Measurements from ENCODE around the gene OSGIN1. TPM values are rescaled to one million over a fixed set of nuclear protein-coding genes. Genes with fewer than 3 reads are reported as not detected.

Gene OSGIN1
- polyA plus RNA-seq, 1 donor from 2014 or later, result 2.1 TPM

DNA sequence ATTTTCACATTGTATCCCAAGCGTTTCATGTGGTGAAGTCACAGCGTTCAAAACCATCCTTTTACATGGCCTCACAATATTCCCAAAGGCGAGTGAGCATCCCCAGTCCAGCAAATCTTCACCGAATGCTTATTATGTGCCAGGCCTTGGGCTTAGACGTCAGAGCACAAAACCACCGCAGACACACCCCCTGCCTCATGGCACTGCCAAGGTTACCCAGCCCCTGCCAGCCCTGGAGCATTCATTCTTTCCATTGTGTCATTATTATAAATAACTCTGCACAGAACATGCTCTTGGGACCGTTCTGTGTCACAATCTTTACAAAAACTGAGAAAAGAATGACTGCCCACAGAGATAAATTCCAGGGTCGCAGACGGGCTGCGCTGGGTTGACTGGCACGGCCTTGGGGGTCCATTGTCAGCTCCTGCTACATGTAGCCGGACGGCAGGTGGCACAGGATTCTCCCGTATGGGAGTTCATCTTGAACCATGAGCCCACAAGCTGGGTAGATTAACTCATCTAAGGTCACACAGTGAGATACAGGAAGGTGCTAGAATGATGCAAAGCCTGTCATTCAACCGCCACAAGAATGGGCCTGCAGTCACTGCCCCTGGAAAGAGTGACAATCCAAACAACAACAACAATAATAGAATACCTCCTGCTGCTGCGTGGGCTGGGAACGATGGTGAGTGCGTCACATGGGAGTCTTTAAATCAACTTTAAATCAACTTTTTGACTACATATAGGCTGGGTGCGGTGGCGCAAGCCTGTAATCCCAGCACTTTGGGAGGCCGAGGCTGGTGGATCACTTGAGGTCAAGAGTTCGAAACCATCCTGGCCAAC, 10.5 kb downstream of the OSGIN1 start:
- Histone ChIP-seq H4K20me1 (ENCODE audit: insufficient read depth) (no peaks in the 10 kb centered on the region), H3K36me3 (ENCODE audit: insufficient read depth, low read length) (no peaks in the 10 kb centered on the region), H3K4me2 (ENCODE audit: low read length) (no peak overlapping the region), H3K9me2 (ENCODE audit: insufficient read depth, low read length) (no peaks in the 10 kb centered on the region), H3K79me2 (replicated peaks; ENCODE audit: insufficient read depth, low read length) (no peaks in the 10 kb centered on the region), H3K9ac (ENCODE audit: low read length) (no peak overlapping the region), H3K27ac (ENCODE audit: low read length) (no peak overlapping the region), H3K4me3 (ENCODE audit: low read length) (no peak overlapping the region), H3K9me3 (ENCODE audit: low read length) (no peaks in the 10 kb centered on the region), H2AFZ (ENCODE audit: low read depth, low read length) (no peak overlapping the region), H3F3A (ENCODE audit: insufficient read depth, low read length, poor library complexity, severe bottlenecking) (no peaks in the 10 kb centered on the region), H3K27me3 (ENCODE audit: insufficient read depth, low read depth, low read length) (no peaks in the 10 kb centered on the region)
- TF ChIP-seq EP300 (conservative IDR thresholded peaks at IDR 0.05; ENCODE audit: poor library complexity, severe bottlenecking) (no peak), MXI1 (conservative IDR thresholded peaks at IDR 0.05; ENCODE audit: poor library complexity, severe bottlenecking) (no peak)

DNA sequence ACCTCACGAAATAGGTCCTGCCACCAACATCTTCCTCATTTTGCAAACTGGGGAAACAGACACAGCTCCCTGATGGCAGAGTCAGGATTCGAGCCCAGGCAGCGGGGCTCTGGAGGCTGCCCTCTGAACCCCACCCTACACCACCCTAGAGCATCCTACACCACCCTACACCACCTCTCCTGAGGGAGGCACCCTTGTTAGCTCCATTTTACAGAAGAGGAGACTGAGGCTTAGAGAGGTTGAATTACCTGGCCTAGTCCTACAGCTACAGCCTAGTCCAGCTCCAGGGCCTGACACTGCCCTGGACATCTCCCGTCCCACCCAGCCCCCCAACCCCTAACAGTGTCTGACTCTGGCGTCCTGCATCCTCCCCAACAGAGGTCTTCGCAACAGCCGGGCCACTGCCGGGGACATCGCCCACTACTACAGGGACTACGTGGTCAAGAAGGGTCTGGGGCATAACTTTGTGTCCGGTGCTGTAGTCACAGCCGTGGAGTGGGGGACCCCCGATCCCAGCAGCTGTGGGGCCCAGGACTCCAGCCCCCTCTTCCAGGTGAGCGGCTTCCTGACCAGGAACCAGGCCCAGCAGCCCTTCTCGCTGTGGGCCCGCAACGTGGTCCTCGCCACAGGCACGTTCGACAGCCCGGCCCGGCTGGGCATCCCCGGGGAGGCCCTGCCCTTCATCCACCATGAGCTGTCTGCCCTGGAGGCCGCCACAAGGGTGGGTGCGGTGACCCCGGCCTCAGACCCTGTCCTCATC, 11.8 kb downstream of the OSGIN1 start:
- Histone ChIP-seq H4K20me1 (ENCODE audit: insufficient read depth) (no peaks in the 10 kb centered on the region), H3K27me3 (ENCODE audit: insufficient read depth, low read depth, low read length) (peaks cover 7% of the 10 kb centered on the region), H3K4me2 (ENCODE audit: low read length) (no peak overlapping the region), H3K9me2 (ENCODE audit: insufficient read depth, low read length) (no peaks in the 10 kb centered on the region), H3K9me3 (ENCODE audit: low read length) (no peaks in the 10 kb centered on the region), H3K36me3 (ENCODE audit: insufficient read depth, low read length) (no peaks in the 10 kb centered on the region), H3K4me3 (ENCODE audit: low read length) (no peak overlapping the region), H3K9ac (ENCODE audit: low read length) (no peak overlapping the region), H3K79me2 (replicated peaks; ENCODE audit: insufficient read depth, low read length) (no peaks in the 10 kb centered on the region), H3F3A (ENCODE audit: insufficient read depth, low read length, poor library complexity, severe bottlenecking) (no peaks in the 10 kb centered on the region), H3K27ac (ENCODE audit: low read length) (no peak overlapping the region), H2AFZ (ENCODE audit: low read depth, low read length) (no peak overlapping the region)
- TF ChIP-seq, protein P1, sequence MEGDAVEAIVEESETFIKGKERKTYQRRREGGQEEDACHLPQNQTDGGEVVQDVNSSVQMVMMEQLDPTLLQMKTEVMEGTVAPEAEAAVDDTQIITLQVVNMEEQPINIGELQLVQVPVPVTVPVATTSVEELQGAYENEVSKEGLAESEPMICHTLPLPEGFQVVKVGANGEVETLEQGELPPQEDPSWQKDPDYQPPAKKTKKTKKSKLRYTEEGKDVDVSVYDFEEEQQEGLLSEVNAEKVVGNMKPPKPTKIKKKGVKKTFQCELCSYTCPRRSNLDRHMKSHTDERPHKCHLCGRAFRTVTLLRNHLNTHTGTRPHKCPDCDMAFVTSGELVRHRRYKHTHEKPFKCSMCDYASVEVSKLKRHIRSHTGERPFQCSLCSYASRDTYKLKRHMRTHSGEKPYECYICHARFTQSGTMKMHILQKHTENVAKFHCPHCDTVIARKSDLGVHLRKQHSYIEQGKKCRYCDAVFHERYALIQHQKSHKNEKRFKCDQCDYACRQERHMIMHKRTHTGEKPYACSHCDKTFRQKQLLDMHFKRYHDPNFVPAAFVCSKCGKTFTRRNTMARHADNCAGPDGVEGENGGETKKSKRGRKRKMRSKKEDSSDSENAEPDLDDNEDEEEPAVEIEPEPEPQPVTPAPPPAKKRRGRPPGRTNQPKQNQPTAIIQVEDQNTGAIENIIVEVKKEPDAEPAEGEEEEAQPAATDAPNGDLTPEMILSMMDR (IDR thresholded peaks at IDR 0.05; ENCODE audit: poor library complexity, severe bottlenecking), result no peak
- TF ChIP-seq RAD21 (conservative IDR thresholded peaks at IDR 0.05), result no peak
- TF ChIP-seq TAF1 (IDR thresholded peaks at IDR 0.05; ENCODE audit: low read depth), result no peak
- TF ChIP-seq POLR2AphosphoS5 (IDR thresholded peaks at IDR 0.05), result no peak
- TF ChIP-seq, protein P2, sequence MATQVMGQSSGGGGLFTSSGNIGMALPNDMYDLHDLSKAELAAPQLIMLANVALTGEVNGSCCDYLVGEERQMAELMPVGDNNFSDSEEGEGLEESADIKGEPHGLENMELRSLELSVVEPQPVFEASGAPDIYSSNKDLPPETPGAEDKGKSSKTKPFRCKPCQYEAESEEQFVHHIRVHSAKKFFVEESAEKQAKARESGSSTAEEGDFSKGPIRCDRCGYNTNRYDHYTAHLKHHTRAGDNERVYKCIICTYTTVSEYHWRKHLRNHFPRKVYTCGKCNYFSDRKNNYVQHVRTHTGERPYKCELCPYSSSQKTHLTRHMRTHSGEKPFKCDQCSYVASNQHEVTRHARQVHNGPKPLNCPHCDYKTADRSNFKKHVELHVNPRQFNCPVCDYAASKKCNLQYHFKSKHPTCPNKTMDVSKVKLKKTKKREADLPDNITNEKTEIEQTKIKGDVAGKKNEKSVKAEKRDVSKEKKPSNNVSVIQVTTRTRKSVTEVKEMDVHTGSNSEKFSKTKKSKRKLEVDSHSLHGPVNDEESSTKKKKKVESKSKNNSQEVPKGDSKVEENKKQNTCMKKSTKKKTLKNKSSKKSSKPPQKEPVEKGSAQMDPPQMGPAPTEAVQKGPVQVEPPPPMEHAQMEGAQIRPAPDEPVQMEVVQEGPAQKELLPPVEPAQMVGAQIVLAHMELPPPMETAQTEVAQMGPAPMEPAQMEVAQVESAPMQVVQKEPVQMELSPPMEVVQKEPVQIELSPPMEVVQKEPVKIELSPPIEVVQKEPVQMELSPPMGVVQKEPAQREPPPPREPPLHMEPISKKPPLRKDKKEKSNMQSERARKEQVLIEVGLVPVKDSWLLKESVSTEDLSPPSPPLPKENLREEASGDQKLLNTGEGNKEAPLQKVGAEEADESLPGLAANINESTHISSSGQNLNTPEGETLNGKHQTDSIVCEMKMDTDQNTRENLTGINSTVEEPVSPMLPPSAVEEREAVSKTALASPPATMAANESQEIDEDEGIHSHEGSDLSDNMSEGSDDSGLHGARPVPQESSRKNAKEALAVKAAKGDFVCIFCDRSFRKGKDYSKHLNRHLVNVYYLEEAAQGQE (IDR thresholded peaks at IDR 0.05; ENCODE audit: borderline replicate concordance), result no peak
- TF ChIP-seq EZH2 (IDR thresholded peaks at IDR 0.05; ENCODE audit: borderline replicate concordance, insufficient read depth, low read length, poor library complexity, severe bottlenecking), result no peak
- no peak for TF ChIP-seq MXI1 (conservative IDR thresholded peaks at IDR 0.05; ENCODE audit: poor library complexity, severe bottlenecking)
